ENCODE results near the gene COX18.

The COX18 gene

DNA sequence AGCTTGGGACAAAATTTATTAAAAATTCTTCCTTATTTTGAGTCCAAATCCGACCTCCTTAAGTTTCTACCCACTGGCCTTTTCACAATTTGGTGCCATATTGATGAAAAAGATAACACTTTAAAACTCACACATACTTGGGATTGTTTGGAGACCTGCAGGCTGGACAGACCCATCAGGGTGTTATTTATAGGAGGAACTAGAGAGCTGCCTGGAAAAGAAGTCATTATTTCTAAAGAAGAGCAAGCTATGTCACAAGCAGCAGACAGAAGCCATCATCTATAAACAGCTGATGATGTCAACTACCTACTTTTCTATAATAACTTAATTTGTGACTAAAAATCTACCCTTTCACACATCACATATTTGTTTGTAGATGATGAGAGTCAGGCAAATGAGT lies 56.2 kb downstream of the COX18 start:
- Histone ChIP-seq H3K27me3 (ENCODE audit: control insufficient read depth in 1 of 2, insufficient read depth in 2 of 2, low read length in 2 of 2) (peaks cover 0 to 2% of the 10 kb centered on the region in 2 donors), H3K4me1 (ENCODE audit: control insufficient read depth, insufficient read depth, low read length) (no peaks in the 10 kb centered on the region), H3K9ac (ENCODE audit: low read length in 2 of 2) (no peak overlapping the region), H3K4me3 (ENCODE audit: low read length in 2 of 2) (no peak overlapping the region), H3K36me3 (ENCODE audit: control insufficient read depth in 2 of 2, insufficient read depth in 2 of 2, low read length in 2 of 2) (no peaks in the 10 kb centered on the region), H3K9me3 (ENCODE audit: control insufficient read depth in 2 of 2, low read length in 2 of 2) (no peaks in the 10 kb centered on the region), H3K27ac (ENCODE audit: low read length) (no peak overlapping the region)

DNA sequence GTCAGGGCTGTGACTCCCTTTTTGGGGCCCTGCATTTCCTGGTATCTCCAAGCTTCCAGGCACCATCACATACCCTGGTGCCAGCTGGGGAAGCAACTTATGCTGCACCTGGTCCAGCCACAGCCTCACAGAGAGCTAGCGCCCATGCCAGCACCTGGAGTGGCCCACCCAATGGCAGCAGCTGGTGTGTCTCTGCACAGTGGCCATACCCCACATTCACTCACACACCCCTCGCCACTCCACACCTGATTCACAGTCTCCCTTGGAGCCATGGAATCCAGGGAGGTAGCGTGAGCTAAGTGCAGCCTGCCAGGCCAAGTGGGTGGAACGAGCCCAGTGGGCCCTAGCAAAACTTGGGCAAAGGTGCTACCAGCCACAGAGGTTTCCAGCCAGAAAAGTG lies 56.8 kb downstream of the COX18 start:
- H3K4me3 ChIP-seq (ENCODE audit: low read length in 2 of 2), result no peak overlapping the region
- no peaks in the 10 kb centered on the region for H3K36me3 ChIP-seq (ENCODE audit: control insufficient read depth in 2 of 2, insufficient read depth in 2 of 2, low read length in 2 of 2)
- no peak overlapping the region for H3K27ac ChIP-seq (ENCODE audit: low read length)
- H3K9ac ChIP-seq (ENCODE audit: low read length in 2 of 2), result no peak overlapping the region
- H3K27me3 ChIP-seq (ENCODE audit: control insufficient read depth in 1 of 2, insufficient read depth in 2 of 2, low read length in 2 of 2), result peaks cover 0 to 2% of the 10 kb centered on the region in 2 donors
- H3K9me3 ChIP-seq (ENCODE audit: control insufficient read depth in 2 of 2, low read length in 2 of 2), result no peaks in the 10 kb centered on the region
- H3K4me1 ChIP-seq (ENCODE audit: control insufficient read depth, insufficient read depth, low read length), result no peaks in the 10 kb centered on the region

GRCh38 chr4:73011629-73011985 lies 57.9 kb downstream of the COX18 start:
- Histone ChIP-seq H3K27me3 (ENCODE audit: control insufficient read depth in 1 of 2, insufficient read depth in 2 of 2, low read length in 2 of 2) (peaks cover 0 to 2% of the 10 kb centered on the region in 2 donors), H3K4me1 (ENCODE audit: control insufficient read depth, insufficient read depth, low read length) (no peaks in the 10 kb centered on the region)

DNA sequence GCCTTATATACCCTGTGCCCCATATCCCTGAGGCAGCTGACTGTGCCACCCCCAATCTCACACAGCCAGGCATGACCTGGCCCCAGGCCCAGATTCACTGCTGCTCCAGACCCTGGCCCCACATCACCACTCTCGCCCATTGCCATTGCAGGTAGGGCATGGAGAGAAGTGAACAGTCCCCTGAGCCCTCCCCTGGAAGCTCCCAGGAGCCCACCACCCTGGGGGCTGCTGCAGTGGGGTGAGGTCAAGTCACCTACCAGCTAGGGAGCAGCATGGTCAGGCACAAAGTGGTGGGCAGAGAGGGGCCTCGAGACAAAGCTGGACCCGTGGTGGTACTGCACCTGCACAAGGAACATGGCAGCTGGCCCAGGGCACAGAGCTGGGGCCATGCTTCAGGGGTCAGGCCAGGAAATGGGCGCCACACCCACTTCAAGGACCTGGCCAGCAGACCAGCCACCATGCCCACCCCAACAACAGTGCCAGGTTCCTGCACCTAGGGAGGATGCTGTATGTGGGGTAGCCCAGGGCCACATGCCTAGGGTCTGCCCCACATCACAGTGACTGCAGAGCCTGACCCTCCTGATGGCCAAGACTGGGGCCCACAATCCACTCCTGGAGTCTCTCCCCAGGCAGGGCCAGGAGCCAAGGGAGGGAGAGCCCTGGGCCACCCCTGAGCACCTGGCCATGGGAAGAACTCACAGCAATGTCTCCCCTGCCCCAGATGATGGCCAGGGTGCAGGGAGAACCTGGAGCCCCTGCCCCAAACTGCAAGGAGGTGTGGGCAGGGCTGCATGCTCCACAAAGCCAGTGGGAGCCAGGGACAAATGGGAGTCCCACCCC lies 58.5 kb downstream of the COX18 start:
- no peaks in the 10 kb centered on the region for H3K9me3 ChIP-seq (ENCODE audit: control insufficient read depth in 2 of 2, low read length in 2 of 2)
- H3K36me3 ChIP-seq (ENCODE audit: control insufficient read depth in 2 of 2, insufficient read depth in 2 of 2, low read length in 2 of 2), result no peaks in the 10 kb centered on the region
- no peak overlapping the region for H3K27ac ChIP-seq (ENCODE audit: low read length)
- H3K9ac ChIP-seq (ENCODE audit: low read length in 2 of 2), result no peak overlapping the region
- peaks cover 0 to 2% of the 10 kb centered on the region in 2 donors for H3K27me3 ChIP-seq (ENCODE audit: control insufficient read depth in 1 of 2, insufficient read depth in 2 of 2, low read length in 2 of 2)
- no peaks in the 10 kb centered on the region for H3K4me1 ChIP-seq (ENCODE audit: control insufficient read depth, insufficient read depth, low read length)
- H3K4me3 ChIP-seq (ENCODE audit: low read length in 2 of 2), result no peak overlapping the region

More at GRCh38 chr4:73011629-73011985, 57.9 kb downstream of the COX18 start:
- no peaks in the 10 kb centered on the region for H3K9me3 ChIP-seq (ENCODE audit: control insufficient read depth in 2 of 2, low read length in 2 of 2)
- H3K4me3 ChIP-seq (ENCODE audit: low read length in 2 of 2), result no peak overlapping the region
- no peak overlapping the region for H3K9ac ChIP-seq (ENCODE audit: low read length in 2 of 2)
- no peak overlapping the region for H3K27ac ChIP-seq (ENCODE audit: low read length)
- no peaks in the 10 kb centered on the region for H3K36me3 ChIP-seq (ENCODE audit: control insufficient read depth in 2 of 2, insufficient read depth in 2 of 2, low read length in 2 of 2)

DNA sequence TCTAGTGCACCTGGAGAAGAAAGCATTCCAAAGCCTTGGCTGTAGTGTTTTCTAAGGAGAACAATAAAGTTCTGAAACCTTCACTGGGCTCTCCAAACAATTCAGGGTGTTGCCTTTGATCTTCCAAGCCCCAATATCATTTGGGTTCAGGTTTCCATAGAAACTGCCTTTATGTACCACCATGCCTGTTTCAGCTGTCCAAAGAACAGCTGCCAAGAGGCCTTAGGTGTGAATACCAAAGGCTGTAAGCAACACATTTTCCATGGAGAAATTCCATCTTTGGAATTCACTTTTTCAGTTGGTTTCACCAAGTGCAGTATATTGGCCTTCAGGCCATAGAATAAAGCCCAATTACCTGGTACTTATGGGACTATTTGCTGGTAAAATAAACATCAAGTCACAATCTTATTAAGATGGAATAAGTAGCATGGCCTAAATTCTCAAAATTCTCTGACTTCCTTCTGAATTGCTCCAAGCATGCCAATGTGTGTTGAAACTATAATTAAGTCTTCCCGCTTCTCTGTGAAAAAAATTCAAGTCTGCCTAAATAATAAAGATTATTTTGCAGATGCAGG lies 61.9 kb downstream of the COX18 start:
- Histone ChIP-seq H3K27me3 (ENCODE audit: control insufficient read depth in 1 of 2, insufficient read depth in 2 of 2, low read length in 2 of 2) (peaks cover 0 to 2% of the 10 kb centered on the region in 2 donors), H3K4me3 (ENCODE audit: low read length in 2 of 2) (no peak overlapping the region), H3K27ac (ENCODE audit: low read length) (no peak overlapping the region), H3K36me3 (ENCODE audit: control insufficient read depth in 2 of 2, insufficient read depth in 2 of 2, low read length in 2 of 2) (no peaks in the 10 kb centered on the region), H3K4me1 (ENCODE audit: control insufficient read depth, insufficient read depth, low read length) (no peaks in the 10 kb centered on the region), H3K9ac (ENCODE audit: low read length in 2 of 2) (no peak overlapping the region), H3K9me3 (ENCODE audit: control insufficient read depth in 2 of 2, low read length in 2 of 2) (no peaks in the 10 kb centered on the region)

- no peaks in the 10 kb centered on the region for H3K4me1 ChIP-seq (ENCODE audit: control insufficient read depth, insufficient read depth, low read length)
- no peaks in the 10 kb centered on the region for H3K36me3 ChIP-seq (ENCODE audit: control insufficient read depth in 2 of 2, insufficient read depth in 2 of 2, low read length in 2 of 2)
- peaks cover 0 to 2% of the 10 kb centered on the region in 2 donors for H3K27me3 ChIP-seq (ENCODE audit: control insufficient read depth in 1 of 2, insufficient read depth in 2 of 2, low read length in 2 of 2)
- H3K4me3 ChIP-seq (ENCODE audit: low read length in 2 of 2), result no peak overlapping the region
- H3K9ac ChIP-seq (ENCODE audit: low read length in 2 of 2), result no peak overlapping the region
- no peak overlapping the region for H3K27ac ChIP-seq (ENCODE audit: low read length)
- no peaks in the 10 kb centered on the region for H3K9me3 ChIP-seq (ENCODE audit: control insufficient read depth in 2 of 2, low read length in 2 of 2)
Measured at GRCh38 chr4:73006286-73006990, 63.1 kb downstream of the COX18 start.

DNA sequence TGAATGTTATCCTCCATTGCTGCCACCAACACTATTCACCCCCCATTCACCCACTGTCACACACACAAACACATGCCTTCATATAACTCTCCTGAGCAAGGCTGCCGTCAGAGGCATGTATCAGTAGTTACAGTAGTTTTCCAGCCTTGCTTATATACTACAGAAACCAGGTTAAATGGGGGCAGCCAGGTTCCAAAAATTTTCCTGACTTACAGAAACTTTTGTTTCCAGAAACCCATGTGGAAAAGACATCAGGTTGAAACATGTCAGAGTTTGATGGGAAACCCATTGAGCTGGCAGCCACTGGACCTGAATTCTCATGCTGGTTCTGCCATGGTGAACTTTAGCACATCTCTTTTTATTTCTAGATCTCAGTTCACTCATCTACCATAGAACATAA lies 64.0 kb downstream of the COX18 start:
- Histone ChIP-seq H3K9me3 (ENCODE audit: control insufficient read depth in 2 of 2, low read length in 2 of 2) (no peaks in the 10 kb centered on the region), H3K27me3 (ENCODE audit: control insufficient read depth in 1 of 2, insufficient read depth in 2 of 2, low read length in 2 of 2) (peaks cover 0 to under 1% of the 10 kb centered on the region in 2 donors), H3K4me1 (ENCODE audit: control insufficient read depth, insufficient read depth, low read length) (no peaks in the 10 kb centered on the region), H3K4me3 (ENCODE audit: low read length in 2 of 2) (no peak overlapping the region), H3K36me3 (ENCODE audit: control insufficient read depth in 2 of 2, insufficient read depth in 2 of 2, low read length in 2 of 2) (no peaks in the 10 kb centered on the region), H3K9ac (ENCODE audit: low read length in 2 of 2) (no peak overlapping the region), H3K27ac (ENCODE audit: low read length) (no peak overlapping the region)

Data from stomach smooth muscle (tissue), 2 donors.